Measurements from ENCODE around the gene ADCY9.

Gene ADCY9

DNA sequence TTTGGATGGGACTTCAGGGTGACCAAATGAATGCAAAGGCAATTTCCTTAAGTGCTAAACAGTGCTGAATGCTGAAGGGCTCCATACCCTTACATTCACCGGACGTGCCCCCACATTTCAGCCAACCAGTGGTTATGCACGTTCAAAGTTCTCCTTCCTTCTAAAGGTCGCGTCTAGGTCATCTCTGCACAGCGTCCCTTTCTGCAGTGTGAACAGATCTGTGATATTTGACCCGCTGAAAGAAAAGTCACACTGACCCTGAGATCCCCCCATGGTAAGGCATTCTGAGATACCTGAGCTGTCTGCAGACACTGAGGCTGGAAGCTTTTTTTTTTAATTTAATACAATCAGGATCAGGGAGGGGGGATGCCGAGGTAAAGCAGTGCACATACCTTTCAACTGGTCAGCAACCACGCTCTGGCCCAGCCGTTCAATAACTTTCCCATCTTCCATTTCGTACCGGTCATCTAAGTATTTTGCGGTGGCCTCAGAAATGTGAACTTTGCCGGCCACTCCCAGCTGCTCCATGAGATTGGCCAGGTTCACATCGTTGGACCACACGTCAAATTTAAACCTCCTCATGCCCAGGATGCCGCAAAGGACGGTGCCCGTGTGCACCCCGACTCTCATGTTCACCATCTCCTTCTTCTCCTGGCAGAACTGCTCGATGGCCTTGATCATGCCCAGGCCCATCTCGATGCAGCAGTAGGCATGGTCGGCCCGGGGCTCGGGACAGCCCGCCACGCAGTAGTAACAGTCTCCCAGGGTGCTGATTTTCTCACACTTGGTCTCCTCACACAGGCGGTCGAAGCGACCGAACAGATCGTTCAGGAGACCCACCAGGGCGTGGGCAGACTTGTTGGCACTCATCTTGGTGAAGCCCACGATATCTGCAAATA is 2.6 kb downstream of the ADCY9 start:
- H3K27me3 Mint-ChIP-seq = peaks cover 7 to 12% of the 10 kb centered on the region in 2 donors
- H3K9me3 Mint-ChIP-seq = no peaks in the 10 kb centered on the region
- H3K36me3 Mint-ChIP-seq = peaks cover 0 to 3% of the 10 kb centered on the region in 2 donors
- peaks cover 21 to 49% of the 10 kb centered on the region in 2 donors for H3K4me1 Mint-ChIP-seq
- DNase-seq = no peak
- H3K27ac Mint-ChIP-seq = no peak overlapping the region
- no peak for ATAC-seq (replicated peaks)
- no peak overlapping the region for H3K4me3 Mint-ChIP-seq

DNA sequence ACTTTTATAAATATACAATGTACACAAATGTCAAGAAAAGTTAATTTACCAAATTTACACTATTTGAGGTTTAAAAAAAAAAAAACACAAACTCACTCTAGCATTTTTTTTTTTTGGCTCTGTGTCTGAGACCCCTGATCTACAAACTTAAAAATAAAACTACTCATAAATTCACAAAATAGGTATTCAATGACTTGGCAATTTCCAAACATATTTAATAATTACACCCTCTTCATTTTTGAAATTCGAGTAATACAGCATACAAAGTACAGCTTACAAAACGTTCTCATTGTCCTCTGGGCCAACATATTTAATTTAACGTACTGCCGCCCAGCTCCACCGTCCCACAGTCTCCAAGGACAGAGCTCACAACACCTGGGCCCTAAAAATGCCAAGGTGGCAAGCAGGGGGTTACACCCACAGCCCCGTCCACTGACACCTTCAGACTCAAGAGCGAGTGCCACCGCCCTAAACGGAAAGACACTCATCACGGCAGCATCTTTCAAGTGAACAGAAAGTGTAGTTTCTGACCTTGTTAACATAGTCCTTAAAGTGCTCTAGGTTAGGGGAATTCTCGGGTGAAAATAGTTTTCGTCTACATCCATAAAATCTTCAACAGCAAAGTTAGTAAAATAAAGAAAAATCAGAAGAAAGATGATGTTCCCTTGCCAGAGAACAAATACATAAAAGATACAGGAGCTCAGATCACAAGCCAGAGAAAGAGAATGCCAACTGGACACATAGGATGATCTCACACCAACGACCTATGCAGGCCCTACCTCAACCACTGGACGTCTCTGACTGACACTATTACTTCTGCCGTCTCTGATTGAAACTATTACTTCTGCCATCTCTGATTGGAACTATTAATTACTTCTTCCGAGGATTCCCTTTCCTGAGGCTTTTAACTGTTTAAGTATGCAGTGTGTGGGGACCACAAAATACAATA is 4.2 kb downstream of the ADCY9 start:
- H3K4me1 Mint-ChIP-seq = peaks cover 19 to 45% of the 10 kb centered on the region in 2 donors
- no peaks in the 10 kb centered on the region for H3K9me3 Mint-ChIP-seq
- no peak for ATAC-seq (replicated peaks)
- peaks cover 0 to 3% of the 10 kb centered on the region in 2 donors for H3K36me3 Mint-ChIP-seq
- peaks cover 0 to 2% of the 10 kb centered on the region in 2 donors for H3K27me3 Mint-ChIP-seq
- H3K27ac Mint-ChIP-seq = no peak overlapping the region
- no peak for DNase-seq
- no peak overlapping the region for H3K4me3 Mint-ChIP-seq

DNA sequence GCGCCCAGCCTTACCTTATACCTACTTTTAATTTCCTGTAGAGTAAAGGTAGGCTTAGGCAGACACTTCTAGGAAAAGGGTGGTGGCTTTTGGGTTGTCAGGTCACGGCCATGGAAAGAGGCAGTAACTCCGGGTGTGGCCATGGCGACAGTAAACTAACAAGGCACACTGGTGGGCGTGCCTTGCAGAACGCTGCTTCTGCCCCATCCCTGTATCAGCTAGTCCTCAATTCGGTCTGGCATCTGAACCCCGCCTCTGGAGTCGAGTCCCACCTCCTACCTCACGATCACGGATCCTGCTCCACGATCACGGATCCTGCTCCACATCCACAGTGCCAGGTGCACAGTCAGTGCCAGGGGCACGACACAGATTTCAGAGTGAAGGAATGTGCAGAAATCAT is 5.6 kb downstream of the ADCY9 start:
- peaks cover 17 to 41% of the 10 kb centered on the region in 2 donors for H3K4me1 Mint-ChIP-seq
- no peaks in the 10 kb centered on the region for H3K27me3 Mint-ChIP-seq
- no peak overlapping the region for H3K4me3 Mint-ChIP-seq
- DNase-seq (no peak), ATAC-seq (replicated peaks) (no peak)
- peaks cover 2 to 7% of the 10 kb centered on the region in 2 donors for H3K36me3 Mint-ChIP-seq
- no peaks in the 10 kb centered on the region for H3K9me3 Mint-ChIP-seq
- H3K27ac Mint-ChIP-seq = no peak overlapping the region

DNA sequence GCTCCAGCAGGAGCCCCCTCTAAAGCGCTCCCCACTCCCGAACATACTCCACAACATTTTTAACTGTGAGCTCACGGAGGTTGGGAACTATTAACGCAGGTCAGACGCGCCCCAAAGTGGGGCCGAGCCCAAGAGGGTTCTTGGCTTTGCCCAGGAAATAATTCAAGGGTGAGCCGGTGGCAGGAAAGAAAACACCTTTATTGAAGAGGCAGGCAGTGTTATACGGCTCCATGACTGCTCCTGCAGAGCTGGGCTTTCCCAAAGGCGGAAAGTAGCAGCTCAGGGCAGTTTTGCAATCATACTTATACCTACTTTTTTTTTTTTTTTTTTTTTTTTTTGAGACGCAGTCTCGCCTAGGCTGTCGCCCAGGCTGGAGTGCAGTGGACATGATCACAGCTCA is 6.2 kb downstream of the ADCY9 start:
- H3K4me1 Mint-ChIP-seq = peaks cover 17 to 41% of the 10 kb centered on the region in 2 donors

DNA sequence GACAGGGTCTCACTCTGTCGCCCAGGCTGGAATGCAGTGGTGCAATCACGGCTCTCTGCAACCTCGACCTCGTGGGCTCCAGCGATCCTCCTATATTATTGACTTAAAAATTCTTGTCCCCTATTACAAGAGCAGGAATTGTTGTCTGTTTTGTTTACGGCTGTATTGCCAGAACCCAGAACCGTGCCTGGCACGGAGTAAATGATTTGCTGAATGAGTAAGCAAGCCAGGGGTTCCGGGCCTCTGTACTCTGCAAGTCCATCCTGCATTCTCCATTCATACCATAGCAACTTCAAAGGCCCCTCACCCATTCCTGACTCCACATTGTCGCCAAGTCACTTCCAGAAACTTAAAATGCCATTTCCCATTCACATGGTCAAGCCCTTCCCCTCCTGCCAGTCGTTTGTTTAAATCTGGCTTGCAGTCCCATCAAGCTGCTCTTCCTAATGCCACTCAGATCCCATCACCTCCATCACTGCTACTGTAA is 6.9 kb downstream of the ADCY9 start:
- Mint-ChIP-seq H3K4me1 (peaks cover 11 to 33% of the 10 kb centered on the region in 2 donors), H3K27ac (no peak overlapping the region), H3K36me3 (peaks cover 2 to 7% of the 10 kb centered on the region in 2 donors)

More for the DNA sequence above, 6.2 kb downstream of the ADCY9 start:
- ATAC-seq (replicated peaks) (no peak), DNase-seq (no peak)
- H3K36me3 Mint-ChIP-seq = peaks cover 2 to 7% of the 10 kb centered on the region in 2 donors
- H3K27ac Mint-ChIP-seq = no peak overlapping the region
- H3K4me3 Mint-ChIP-seq = no peak overlapping the region
- no peaks in the 10 kb centered on the region for H3K27me3 Mint-ChIP-seq
- no peaks in the 10 kb centered on the region for H3K9me3 Mint-ChIP-seq

DNA sequence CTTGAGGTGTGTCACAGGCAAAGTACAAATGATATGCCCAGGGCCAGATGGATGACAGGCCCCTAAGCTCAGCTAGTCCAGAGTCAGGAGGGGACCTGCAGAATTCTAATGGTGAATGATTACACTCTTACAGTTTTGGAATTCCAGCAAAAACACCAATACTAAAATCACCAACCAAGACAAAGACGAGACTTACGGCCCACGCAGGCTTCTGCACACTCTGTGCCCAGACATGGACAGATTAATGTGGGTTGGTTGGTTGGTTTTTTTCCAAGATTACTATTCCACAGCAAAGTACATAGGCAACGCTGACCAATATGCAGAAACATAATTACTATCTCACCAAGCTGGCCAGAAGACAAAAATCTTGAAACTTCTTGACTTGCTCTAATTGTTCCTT is 9.7 kb downstream of the ADCY9 start:
- H3K27ac Mint-ChIP-seq = no peak overlapping the region
- no peak overlapping the region for H3K4me3 Mint-ChIP-seq
- DNase-seq = no peak
- H3K4me1 Mint-ChIP-seq = peaks cover 0 to 5% of the 10 kb centered on the region in 2 donors
- H3K27me3 Mint-ChIP-seq = no peaks in the 10 kb centered on the region
- no peak for ATAC-seq (replicated peaks)
- no peaks in the 10 kb centered on the region for H3K9me3 Mint-ChIP-seq
- H3K36me3 Mint-ChIP-seq = peaks cover 2 to 4% of the 10 kb centered on the region in 2 donors

More for the DNA sequence above, 6.9 kb downstream of the ADCY9 start:
- H3K4me3 Mint-ChIP-seq = no peak overlapping the region
- H3K27me3 Mint-ChIP-seq = no peaks in the 10 kb centered on the region
- no peak for DNase-seq
- ATAC-seq (replicated peaks) = no peak
- H3K9me3 Mint-ChIP-seq = no peaks in the 10 kb centered on the region

DNA sequence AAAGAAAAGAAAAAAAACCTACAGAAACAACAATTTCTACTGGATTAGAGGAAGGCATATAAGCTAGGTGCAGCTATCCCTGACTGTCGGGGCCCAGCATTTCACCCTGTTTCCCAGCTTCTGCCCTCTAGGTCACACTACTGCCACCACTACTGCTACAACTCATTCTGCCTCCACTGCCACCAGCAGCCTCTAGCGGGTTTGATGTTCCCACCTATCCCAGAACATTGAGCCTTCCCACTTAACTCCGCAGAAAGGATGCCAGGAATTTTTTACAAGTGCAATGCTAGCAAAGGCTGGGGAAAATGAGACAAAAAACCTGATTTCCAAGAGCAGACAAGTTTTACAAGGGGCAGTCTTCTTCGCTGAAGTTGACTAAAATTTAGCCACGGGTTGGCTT is 10.4 kb downstream of the ADCY9 start:
- no peak for ATAC-seq (replicated peaks)
- no peak overlapping the region for H3K27ac Mint-ChIP-seq
- no peaks in the 10 kb centered on the region for H3K4me1 Mint-ChIP-seq
- no peak for DNase-seq
- H3K4me3 Mint-ChIP-seq = no peak overlapping the region
- no peaks in the 10 kb centered on the region for H3K27me3 Mint-ChIP-seq
- no peaks in the 10 kb centered on the region for H3K9me3 Mint-ChIP-seq
- H3K36me3 Mint-ChIP-seq = peaks cover 2 to 4% of the 10 kb centered on the region in 2 donors

DNA sequence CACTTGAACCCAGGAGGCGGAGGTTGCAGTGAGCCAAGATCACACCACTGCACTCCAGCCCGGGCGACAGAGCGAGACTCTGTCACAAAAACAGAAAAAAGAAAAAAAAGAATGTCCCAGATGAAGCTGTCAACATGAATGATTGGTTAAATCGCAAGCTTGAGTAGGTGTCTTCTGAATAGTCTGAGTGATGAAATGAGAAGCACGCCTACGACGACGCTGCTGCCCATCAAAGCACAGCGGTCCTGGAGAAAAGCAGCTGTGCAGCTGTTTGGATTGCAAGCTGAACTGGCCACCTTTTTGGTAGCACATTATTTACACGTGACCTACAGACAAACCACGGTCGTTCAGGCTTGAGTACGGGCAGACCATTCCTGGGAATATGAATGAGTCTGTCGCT is 12.5 kb downstream of the ADCY9 start:
- Mint-ChIP-seq H3K4me3 (no peak overlapping the region), H3K4me1 (no peaks in the 10 kb centered on the region), H3K9me3 (no peaks in the 10 kb centered on the region), H3K27ac (no peak overlapping the region), H3K27me3 (no peaks in the 10 kb centered on the region), H3K36me3 (peaks cover 2 to 4% of the 10 kb centered on the region in 2 donors)
- ATAC-seq (replicated peaks) (no peak), DNase-seq (no peak)

DNA sequence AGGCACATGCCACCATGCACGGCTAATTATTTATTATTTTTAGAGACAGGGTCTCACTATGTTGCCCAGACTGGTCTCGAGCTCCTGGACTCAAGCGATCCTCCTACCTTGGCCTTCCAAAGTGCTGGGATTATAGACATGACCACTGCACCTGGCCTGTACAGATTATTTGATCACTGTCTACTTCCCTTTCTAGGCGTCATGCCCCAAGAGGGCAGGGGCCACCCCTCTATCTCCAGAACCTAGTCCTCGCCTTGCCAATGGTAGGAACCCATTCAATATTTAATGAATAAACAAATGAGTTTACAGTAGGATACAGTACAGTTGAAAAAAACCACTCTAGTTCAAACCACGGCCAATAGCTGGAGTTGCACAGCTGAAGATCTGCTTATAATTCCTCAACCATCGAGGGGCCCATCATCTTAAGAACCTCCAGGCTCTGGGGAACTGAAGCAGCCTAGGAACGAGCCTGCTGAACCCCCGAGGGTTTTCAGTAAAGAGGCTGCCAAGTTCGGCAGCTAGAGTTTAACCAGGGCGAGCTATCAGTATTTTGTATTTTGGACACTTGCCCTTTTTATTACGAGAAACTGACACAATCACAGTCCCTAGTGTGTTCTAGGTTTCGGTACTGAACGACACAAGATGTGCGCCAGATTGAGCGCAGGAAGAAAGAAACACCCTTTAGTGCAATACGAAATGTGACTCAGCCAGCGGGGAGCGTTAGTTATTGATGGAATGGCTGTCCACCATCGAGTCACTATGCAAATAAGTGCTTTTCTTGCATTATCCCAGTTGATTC is 14.6 kb downstream of the ADCY9 start:
- no peak for ATAC-seq (replicated peaks)
- H3K4me3 Mint-ChIP-seq = no peak overlapping the region
- no peaks in the 10 kb centered on the region for H3K9me3 Mint-ChIP-seq
- no peak for DNase-seq
- H3K27ac Mint-ChIP-seq = no peak overlapping the region
- H3K36me3 Mint-ChIP-seq = peaks cover 2 to 4% of the 10 kb centered on the region in 2 donors
- H3K4me1 Mint-ChIP-seq = no peaks in the 10 kb centered on the region
- H3K27me3 Mint-ChIP-seq = no peaks in the 10 kb centered on the region

DNA sequence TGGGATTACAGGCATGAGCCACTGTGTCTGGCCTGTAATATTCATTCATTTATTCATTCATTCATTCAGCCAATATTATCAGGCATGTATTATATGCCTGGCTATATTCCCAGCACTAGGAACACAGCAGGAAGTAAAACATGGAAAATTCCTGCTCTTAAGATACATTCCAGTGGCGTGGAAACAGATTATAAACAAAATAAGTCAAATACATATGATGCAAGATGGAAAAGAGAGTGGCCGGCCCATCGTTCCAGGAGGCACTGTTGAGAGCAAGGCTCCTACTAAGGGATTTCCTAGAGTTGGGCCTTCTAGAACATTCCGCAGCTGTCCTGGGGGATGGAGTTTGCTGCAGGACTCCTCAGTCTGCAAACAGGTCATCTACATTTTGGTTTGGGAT is 17.7 kb downstream of the ADCY9 start:
- H3K27me3 Mint-ChIP-seq = no peaks in the 10 kb centered on the region
- no peaks in the 10 kb centered on the region for H3K36me3 Mint-ChIP-seq
- DNase-seq (no peak), ATAC-seq (replicated peaks) (no peak)
- no peaks in the 10 kb centered on the region for H3K9me3 Mint-ChIP-seq
- H3K4me3 Mint-ChIP-seq = no peak overlapping the region
- H3K4me1 Mint-ChIP-seq = no peaks in the 10 kb centered on the region
- no peak overlapping the region for H3K27ac Mint-ChIP-seq

DNA sequence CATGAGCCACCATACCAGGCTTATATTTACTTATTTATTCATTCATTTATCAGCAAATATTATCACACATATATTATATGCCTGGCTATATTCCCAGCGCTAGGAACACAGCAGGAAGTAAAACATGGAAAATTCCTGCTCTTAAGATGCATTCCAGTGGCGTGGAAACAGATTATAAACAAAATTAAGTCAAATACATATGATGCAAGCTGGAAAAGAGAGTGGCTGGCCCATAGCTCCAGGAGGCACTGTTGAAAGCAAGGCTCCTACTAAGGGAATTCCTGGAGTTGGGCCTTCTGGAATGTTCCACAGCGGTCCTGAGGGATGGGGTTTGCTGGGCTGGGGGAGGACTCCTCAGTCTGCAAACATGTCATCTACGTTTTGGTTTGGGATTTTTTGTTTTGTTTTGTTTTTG is 18.4 kb downstream of the ADCY9 start:
- Mint-ChIP-seq H3K4me3 (no peak overlapping the region), H3K27me3 (no peaks in the 10 kb centered on the region), H3K9me3 (no peaks in the 10 kb centered on the region), H3K36me3 (no peaks in the 10 kb centered on the region), H3K4me1 (no peaks in the 10 kb centered on the region), H3K27ac (no peak overlapping the region)
- DNase-seq (no peak), ATAC-seq (replicated peaks) (no peak)

DNA sequence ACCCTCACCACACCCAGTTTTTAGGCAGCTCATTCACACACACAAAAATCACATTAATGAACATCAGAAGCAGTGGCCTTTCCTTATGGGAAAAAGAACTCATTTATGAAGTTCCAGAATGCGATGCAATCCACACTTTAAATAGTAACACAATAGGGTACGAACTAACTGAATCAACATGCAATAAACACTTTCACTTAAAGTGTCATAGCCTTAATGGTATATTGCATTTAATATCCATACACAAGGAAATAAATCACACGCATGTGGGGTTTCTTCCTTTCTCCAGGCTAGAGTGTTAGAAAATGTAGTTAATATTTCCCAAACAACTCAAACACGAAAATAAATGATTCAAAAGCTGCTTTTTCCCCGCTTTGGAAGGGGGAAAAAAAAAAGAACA is 19.7 kb downstream of the ADCY9 start:
- Mint-ChIP-seq H3K9me3 (no peaks in the 10 kb centered on the region), H3K36me3 (no peaks in the 10 kb centered on the region), H3K27me3 (no peaks in the 10 kb centered on the region), H3K27ac (no peak overlapping the region), H3K4me3 (no peak overlapping the region), H3K4me1 (no peaks in the 10 kb centered on the region)
- no peak for ATAC-seq (replicated peaks)
- no peak for DNase-seq

DNA sequence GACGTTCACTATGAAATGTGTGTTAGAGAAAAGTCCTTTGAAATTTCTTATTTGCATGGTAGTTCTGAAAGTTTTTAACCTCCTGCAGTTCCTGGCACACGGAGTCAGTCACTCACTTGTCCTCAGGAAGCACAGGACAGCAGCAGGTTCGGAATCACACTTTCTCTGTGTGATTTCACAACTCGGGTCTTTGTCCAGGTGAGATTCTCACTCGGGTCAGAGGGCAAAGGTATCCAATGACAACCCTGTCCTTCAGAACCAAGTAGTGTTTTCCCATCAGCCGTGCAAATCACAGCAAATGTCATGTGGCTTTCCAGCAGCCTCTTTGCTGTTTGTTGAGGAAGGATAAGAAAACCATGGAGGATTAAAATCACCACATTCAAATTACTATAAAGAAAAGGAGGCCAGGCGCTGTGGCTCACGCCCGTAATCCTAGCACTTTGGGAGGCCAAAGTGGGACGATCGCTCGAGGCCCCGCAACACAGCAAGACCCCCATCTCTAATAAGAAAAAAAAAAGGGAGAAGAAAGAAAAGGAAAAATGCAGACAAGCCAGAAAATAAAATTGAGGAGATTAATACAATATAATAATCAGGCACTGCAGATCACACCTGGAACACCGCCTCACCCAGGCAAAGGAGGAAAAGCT is 22.0 kb downstream of the ADCY9 start:
- Mint-ChIP-seq H3K36me3 (no peaks in the 10 kb centered on the region), H3K27me3 (no peaks in the 10 kb centered on the region), H3K4me3 (no peak overlapping the region), H3K9me3 (no peaks in the 10 kb centered on the region), H3K27ac (no peak overlapping the region), H3K4me1 (peaks cover 4 to 5% of the 10 kb centered on the region in 2 donors)
- DNase-seq (no peak), ATAC-seq (replicated peaks) (no peak)
